Loucy (cell line): ENCODE measurements around the gene NRBP1.

Experiments
- H2AFZ ChIP-seq: fragments of 200-600 bp; sonication (generic); 2 replicates; pipeline ENCODE4 v1.6.0; 2016; ENCODE audit warnings: antibody characterized with exemption, mild to moderate bottlenecking, low read length, moderate library complexity
- H3F3A ChIP-seq: fragments of 200-600 bp; 2 replicates; pipeline ENCODE4 v1.6.0; 2016; ENCODE audit warnings: antibody characterized with exemption, low read depth, mild to moderate bottlenecking
- H3K27me3 ChIP-seq: fragments of 200-600 bp; sonication (generic); 2 replicates; pipeline ENCODE4 v1.6.1; 2014; ENCODE audit warnings: low read length, mild to moderate bottlenecking; ENCODE audit not compliant: insufficient read depth, poor library complexity, severe bottlenecking
- H3K36me3 ChIP-seq: fragments of 200-600 bp; sonication (generic); 2 replicates; pipeline ENCODE4 v1.6.1; 2016; ENCODE audit warnings: low read length; ENCODE audit not compliant: insufficient read depth
- H3K4me1 ChIP-seq: fragments of 200-600 bp; sonication (generic); 2 replicates; pipeline ENCODE4 v1.5.1; 2014; ENCODE audit warnings: low read length, mild to moderate bottlenecking; ENCODE audit not compliant: insufficient read depth, poor library complexity, severe bottlenecking
- H3K4me2 ChIP-seq: fragments of 200-600 bp; sonication (generic); 2 replicates; pipeline ENCODE4 v1.6.0; 2014; ENCODE audit warnings: antibody characterized with exemption, low read length, low read depth, mild to moderate bottlenecking; ENCODE audit not compliant: poor library complexity, severe bottlenecking
- H3K4me3 ChIP-seq: fragments of 200-600 bp; sonication (generic); 2 replicates; pipeline ENCODE4 v1.5.1; 2014; ENCODE audit warnings: low read length, mild to moderate bottlenecking, mixed read lengths; ENCODE audit not compliant: poor library complexity, severe bottlenecking
- H3K79me2 ChIP-seq: fragments of 200-600 bp; sonication (generic); 2 replicates; pipeline ENCODE4 v1.6.1; 2014; ENCODE audit warnings: low read length; ENCODE audit not compliant: insufficient read depth
- H3K9ac ChIP-seq: fragments of 200-600 bp; sonication (generic); 2 replicates; pipeline ENCODE4 v1.6.0; 2014; ENCODE audit warnings: mild to moderate bottlenecking, low read depth, low read length, moderate library complexity; ENCODE audit not compliant: poor library complexity, severe bottlenecking
- H3K9me2 ChIP-seq: fragments of 200-600 bp; sonication (generic); replicated peaks from 2 replicates; pipeline ENCODE4 v1.6.1; 2016; ENCODE audit warnings: low read depth, low read length, mixed read lengths
- H3K9me3 ChIP-seq: fragments of 200-600 bp; sonication (generic); 2 replicates; pipeline ENCODE4 v1.6.1; 2014; ENCODE audit warnings: mild to moderate bottlenecking, antibody characterized with exemption, low read length, low read depth; ENCODE audit not compliant: insufficient read depth
- H4K20me1 ChIP-seq: fragments of 200-600 bp; sonication (generic); 2 replicates; pipeline ENCODE4 v1.6.0; 2014; ENCODE audit warnings: antibody characterized with exemption, low read length, mild to moderate bottlenecking; ENCODE audit not compliant: insufficient read depth, poor library complexity, severe bottlenecking
- CTCF ChIP-seq: fragments of 200-600 bp; sonication (generic); conservative IDR thresholded peaks from 2 replicates; pipeline ENCODE4 v1.5.1; 2014; ENCODE audit warnings: mild to moderate bottlenecking, antibody characterized with exemption, low read length
- EZH2phosphoT487 ChIP-seq: fragments of 200-600 bp; IDR thresholded peaks from 2 replicates; pipeline ENCODE4 v1.6.1; 2018; ENCODE audit warnings: antibody characterized with exemption, mild to moderate bottlenecking, moderate library complexity, borderline replicate concordance

NRBP1 gene

GRCh38 chr2:27442920-27443282 is 14.5 kb downstream of the NRBP1 start:
- Histone ChIP-seq H3K9ac (no peak overlapping the region), H3K27me3 (no peaks in the 10 kb centered on the region), H3K9me2 (no peaks in the 10 kb centered on the region), H4K20me1 (no peaks in the 10 kb centered on the region), H3K4me2 (no peak overlapping the region), H3K4me1 (no peaks in the 10 kb centered on the region), H3K9me3 (no peaks in the 10 kb centered on the region), H3K36me3 (peaks cover 38% of the 10 kb centered on the region), H3F3A (no peaks in the 10 kb centered on the region), H2AFZ (no peak overlapping the region), H3K4me3 (no peak overlapping the region), H3K79me2 (no peaks in the 10 kb centered on the region)
- TF ChIP-seq EZH2phosphoT487 (no peak), CTCF (no peak)

GRCh38 chr2:27445155-27445554 is 16.7 kb downstream of the NRBP1 start:
- TF ChIP-seq CTCF = no peak
- no peak for TF ChIP-seq EZH2phosphoT487
- no peaks in the 10 kb centered on the region for H4K20me1 ChIP-seq
- no peaks in the 10 kb centered on the region for H3K4me1 ChIP-seq
- H3K9ac ChIP-seq = no peak overlapping the region
- no peaks in the 10 kb centered on the region for H3K79me2 ChIP-seq
- H3K4me2 ChIP-seq = no peak overlapping the region
- peaks cover 19% of the 10 kb centered on the region; the same call in 1 of the 2 replicates for H3K36me3 ChIP-seq
- no peak overlapping the region for H2AFZ ChIP-seq
- no peaks in the 10 kb centered on the region for H3K9me3 ChIP-seq
- H3K9me2 ChIP-seq = no peaks in the 10 kb centered on the region
- no peaks in the 10 kb centered on the region for H3F3A ChIP-seq
- H3K4me3 ChIP-seq = no peak overlapping the region
- no peaks in the 10 kb centered on the region for H3K27me3 ChIP-seq

- H3K9me2 ChIP-seq = no peaks in the 10 kb centered on the region
- no peaks in the 10 kb centered on the region for H3K4me1 ChIP-seq
- no peaks in the 10 kb centered on the region for H3K27me3 ChIP-seq
- H3K9ac ChIP-seq = no peak overlapping the region
- no peak overlapping the region for H3K4me2 ChIP-seq
- no peaks in the 10 kb centered on the region for H3K9me3 ChIP-seq
- no peaks in the 10 kb centered on the region for H4K20me1 ChIP-seq
- no peak overlapping the region for H3K4me3 ChIP-seq
- no peak overlapping the region for H2AFZ ChIP-seq
- H3F3A ChIP-seq = no peaks in the 10 kb centered on the region
- H3K36me3 ChIP-seq = peaks cover 14% of the 10 kb centered on the region; the same call in 1 of the 2 replicates
- TF ChIP-seq EZH2phosphoT487 (no peak), CTCF (no peak)
- H3K79me2 ChIP-seq = no peaks in the 10 kb centered on the region
Measured at GRCh38 chr2:27445615-27446014, 17.2 kb downstream of the NRBP1 start.
